OCI-LY3 (cell line): ENCODE data around the gene BRCA1.
"Not testable (repeated sequence)": the region's sequence is repeated elsewhere in the genome, so short reads cannot be mapped to it uniquely, and the experiment has no call there.

Source experiments
- H2AFZ ChIP-seq: fragments of 200-600, 300-600 bp; shearing (Covaris generic); 2 replicates; pipeline ENCODE4 v1.6.0; 2014; ENCODE audit warnings: antibody characterized with exemption, low read depth, low read length
- H3K27ac ChIP-seq: fragments of 200-600, 300-600 bp; sonication (generic); 2 replicates; pipeline ENCODE4 v1.5.1; 2014; ENCODE audit warnings: mild to moderate bottlenecking, low read length, moderate library complexity, mixed read lengths
- H3K27me3 ChIP-seq: fragments of 200-600, 300-600 bp; sonication (generic); 2 replicates; pipeline ENCODE4 v1.6.1; 2014; ENCODE audit warnings: low read depth, low read length, mixed read lengths
- H3K36me3 ChIP-seq: fragments of 200-600, 300-600 bp; sonication (generic); replicated peaks from 2 replicates; pipeline ENCODE3; 2014; ENCODE audit warnings: low read depth, low read length, mixed read lengths
- H3K4me1 ChIP-seq: fragments of 300-600, 200-600 bp; sonication (generic); 2 replicates; pipeline ENCODE4 v1.6.1; 2014; ENCODE audit warnings: low read length, mixed read lengths
- H3K4me2 ChIP-seq: fragments of 200-600, 300-600 bp; sonication (generic); 2 replicates; pipeline ENCODE4 v1.6.1; 2014; ENCODE audit warnings: low read length, mixed read lengths
- H3K4me3 ChIP-seq: fragments of 300-600, 200-600 bp; sonication (generic); 2 replicates; pipeline ENCODE4 v1.5.1; 2014; ENCODE audit warnings: antibody characterized with exemption, mild to moderate bottlenecking, low read length, moderate library complexity
- H3K79me2 ChIP-seq: fragments of 300-600, 200-600 bp; shearing (Covaris generic); 2 replicates; pipeline ENCODE4 v1.6.1; 2014; ENCODE audit warnings: mild to moderate bottlenecking, low read length, mixed read lengths
- H3K9ac ChIP-seq: fragments of 300-600, 200-600 bp; shearing (Covaris generic); 2 replicates; pipeline ENCODE4 v1.6.0; 2014; ENCODE audit warnings: mild to moderate bottlenecking, low read length, moderate library complexity
- H3K9me3 ChIP-seq: fragments of 200-600, 300-600 bp; shearing (Covaris generic); 2 replicates; pipeline ENCODE4 v1.6.1; 2014; ENCODE audit warnings: low read length, mixed read lengths; ENCODE audit not compliant: insufficient read depth
- H4K20me1 ChIP-seq: fragments of 200-600, 300-600 bp; sonication (generic); 2 replicates; pipeline ENCODE4 v1.6.1; 2016; ENCODE audit warnings: low read length, mixed read lengths; ENCODE audit not compliant: insufficient read depth
- EZH2phosphoT487 ChIP-seq: fragments of 200-600 bp; shearing (Covaris generic); IDR thresholded peaks from 2 replicates; pipeline ENCODE4 v1.6.1; 2018; ENCODE audit warnings: antibody characterized with exemption, mixed run types, low read depth
- TF ChIP-seq, protein P1 (sequence below): fragments of 200-600, 300-600 bp; sonication (generic); IDR thresholded peaks from 2 replicates; pipeline ENCODE4 v1.5.1; 2014; ENCODE audit warnings: antibody characterized with exemption, low read length, low read depth

BRCA1 gene

DNA sequence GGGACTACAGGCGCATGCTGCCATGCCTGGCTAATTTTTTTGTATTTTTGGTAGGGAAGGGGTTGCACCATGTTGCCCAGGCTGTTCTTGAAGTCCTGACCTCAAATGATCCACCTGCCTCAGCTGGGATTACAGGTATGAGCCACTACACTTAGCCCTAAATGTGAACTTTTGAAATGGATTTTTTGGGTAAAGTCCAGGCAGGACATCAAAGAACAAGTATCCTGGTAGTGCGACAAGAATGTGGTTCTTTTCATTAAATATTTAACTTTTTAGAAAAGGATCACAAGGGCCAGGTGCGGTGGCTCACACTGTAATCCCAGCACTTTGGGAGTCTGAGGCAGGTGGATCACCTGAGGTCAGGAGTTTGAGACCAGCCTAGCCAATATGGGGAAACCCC, 30.5 kb upstream of the BRCA1 start:
- Histone ChIP-seq H2AFZ (no peak overlapping the region), H3K4me1 (no peaks in the 10 kb centered on the region), H3K9ac (no peak overlapping the region), H3K4me2 (no peak overlapping the region), H3K27me3 (no peaks in the 10 kb centered on the region), H3K79me2 (no peaks in the 10 kb centered on the region), H3K27ac (no peak overlapping the region), H3K36me3 (no peaks in the 10 kb centered on the region), H3K4me3 (no peak overlapping the region), H4K20me1 (no peaks in the 10 kb centered on the region), H3K9me3 (no peaks in the 10 kb centered on the region)
- TF ChIP-seq, protein P1, sequence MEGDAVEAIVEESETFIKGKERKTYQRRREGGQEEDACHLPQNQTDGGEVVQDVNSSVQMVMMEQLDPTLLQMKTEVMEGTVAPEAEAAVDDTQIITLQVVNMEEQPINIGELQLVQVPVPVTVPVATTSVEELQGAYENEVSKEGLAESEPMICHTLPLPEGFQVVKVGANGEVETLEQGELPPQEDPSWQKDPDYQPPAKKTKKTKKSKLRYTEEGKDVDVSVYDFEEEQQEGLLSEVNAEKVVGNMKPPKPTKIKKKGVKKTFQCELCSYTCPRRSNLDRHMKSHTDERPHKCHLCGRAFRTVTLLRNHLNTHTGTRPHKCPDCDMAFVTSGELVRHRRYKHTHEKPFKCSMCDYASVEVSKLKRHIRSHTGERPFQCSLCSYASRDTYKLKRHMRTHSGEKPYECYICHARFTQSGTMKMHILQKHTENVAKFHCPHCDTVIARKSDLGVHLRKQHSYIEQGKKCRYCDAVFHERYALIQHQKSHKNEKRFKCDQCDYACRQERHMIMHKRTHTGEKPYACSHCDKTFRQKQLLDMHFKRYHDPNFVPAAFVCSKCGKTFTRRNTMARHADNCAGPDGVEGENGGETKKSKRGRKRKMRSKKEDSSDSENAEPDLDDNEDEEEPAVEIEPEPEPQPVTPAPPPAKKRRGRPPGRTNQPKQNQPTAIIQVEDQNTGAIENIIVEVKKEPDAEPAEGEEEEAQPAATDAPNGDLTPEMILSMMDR, result no peak
- no peak for TF ChIP-seq EZH2phosphoT487

DNA sequence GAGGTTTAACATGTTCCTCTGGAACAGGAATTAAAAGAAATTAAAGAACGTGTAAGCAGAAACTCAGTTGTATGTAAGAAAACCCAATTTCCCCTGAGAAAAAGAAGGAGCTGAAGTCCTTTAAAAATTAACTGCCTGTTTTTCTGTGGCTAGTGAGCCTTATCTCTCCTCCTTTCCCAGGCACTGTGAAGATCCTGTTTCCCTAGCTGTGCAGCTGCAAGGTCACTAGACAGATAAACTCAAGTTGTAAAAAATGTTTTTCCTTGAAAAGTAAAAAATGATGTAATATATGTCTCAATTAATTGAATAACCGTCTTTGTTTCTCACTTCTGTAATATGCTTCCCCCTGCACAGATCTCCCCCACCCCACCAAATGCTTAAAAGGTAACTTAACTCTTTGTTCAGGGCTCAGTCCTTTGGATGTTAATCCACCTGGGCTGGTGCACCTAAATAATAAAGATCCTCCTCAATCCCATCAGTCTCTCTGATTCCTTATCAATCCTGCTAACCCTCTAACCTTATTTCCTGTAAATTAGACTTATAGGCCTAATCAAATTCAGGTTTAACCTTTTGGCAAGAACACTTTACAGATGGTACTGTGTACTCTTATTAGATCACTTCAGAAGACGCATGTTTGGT, 28.2 kb upstream of the BRCA1 start:
- H3K27ac ChIP-seq, H3K36me3 ChIP-seq, H2AFZ ChIP-seq: not testable (repeated sequence)

DNA sequence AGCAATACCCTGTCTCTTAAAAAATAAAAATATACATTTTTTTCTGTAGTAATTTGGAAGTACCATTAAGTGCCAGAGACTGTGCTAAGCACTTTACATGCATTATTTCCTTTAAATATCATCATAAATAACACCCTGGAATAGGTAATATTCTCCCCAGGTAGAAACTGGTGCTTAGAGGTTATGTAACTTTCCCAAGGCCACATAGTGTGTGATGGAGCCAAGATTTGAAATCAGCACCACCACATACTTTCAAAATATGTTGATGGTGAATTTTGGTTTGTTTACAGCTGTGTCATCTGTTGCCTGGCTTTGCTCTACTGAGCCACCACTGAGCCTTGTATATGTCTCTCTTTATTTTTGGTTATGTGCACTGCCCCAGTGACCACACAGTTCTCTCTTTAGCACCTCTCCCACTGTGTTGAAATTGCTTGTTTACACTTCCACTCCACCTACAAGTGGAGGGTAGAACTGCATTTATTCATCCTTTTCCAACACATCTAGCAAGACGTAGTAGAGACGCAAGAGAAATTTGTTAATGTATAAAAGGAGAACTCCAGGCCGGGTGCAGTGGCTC, 26.8 kb upstream of the BRCA1 start:
- Histone ChIP-seq H3K9me3 (no peaks in the 10 kb centered on the region), H3K4me3 (no peak overlapping the region), H3K36me3 (no peaks in the 10 kb centered on the region), H4K20me1 (no peaks in the 10 kb centered on the region), H3K79me2 (no peaks in the 10 kb centered on the region), H3K27ac (no peak overlapping the region), H3K9ac (no peak overlapping the region), H3K27me3 (no peaks in the 10 kb centered on the region), H2AFZ (no peak overlapping the region), H3K4me1 (no peaks in the 10 kb centered on the region), H3K4me2 (no peak overlapping the region)
- TF ChIP-seq, protein P1, result no peak
- no peak for TF ChIP-seq EZH2phosphoT487

More for the DNA sequence above, 28.2 kb upstream of the BRCA1 start:
- not testable (repeated sequence) for H3K9me3 ChIP-seq, H3K79me2 ChIP-seq, H4K20me1 ChIP-seq, H3K4me3 ChIP-seq, H3K4me2 ChIP-seq, H3K27me3 ChIP-seq, H3K4me1 ChIP-seq, H3K9ac ChIP-seq

DNA sequence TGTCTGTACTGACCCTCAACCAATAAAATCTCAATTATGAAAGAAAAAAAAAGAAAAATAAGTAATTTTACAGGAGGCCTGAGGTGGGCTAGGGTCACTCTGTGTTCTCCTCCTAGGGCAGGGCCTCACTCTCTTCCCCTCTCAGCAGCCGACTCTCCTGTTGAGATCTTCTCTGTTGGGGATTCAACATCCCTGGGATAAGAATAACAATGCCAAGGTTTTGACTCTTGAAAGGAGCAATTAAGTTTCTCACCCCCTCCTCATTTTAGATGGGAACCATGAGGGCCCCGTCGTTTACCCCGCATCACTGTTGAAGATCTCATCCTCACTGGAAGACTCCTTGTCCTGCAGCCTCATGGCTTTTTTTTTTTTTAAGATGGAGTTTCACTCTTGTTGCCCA, 21.5 kb upstream of the BRCA1 start:
- H3K36me3 ChIP-seq, result no peaks in the 10 kb centered on the region
- no peak for TF ChIP-seq EZH2phosphoT487
- TF ChIP-seq, protein P1, result no peak

More for the DNA sequence above, 21.5 kb upstream of the BRCA1 start:
- Histone ChIP-seq H3K9ac (no peak overlapping the region), H3K4me2 (no peak overlapping the region), H3K79me2 (no peaks in the 10 kb centered on the region), H2AFZ (no peak overlapping the region), H3K27ac (no peak overlapping the region), H3K4me3 (no peak overlapping the region), H4K20me1 (no peaks in the 10 kb centered on the region), H3K9me3 (no peaks in the 10 kb centered on the region), H3K4me1 (no peaks in the 10 kb centered on the region), H3K27me3 (no peaks in the 10 kb centered on the region)
